ENCODE data around the gene SLC39A9.
"Not testable (repeated sequence)": the region's sequence is repeated elsewhere in the genome, so short reads cannot be mapped to it uniquely, and the experiment has no call there.

The SLC39A9 gene

GRCh38 chr14:69368381-69368780 is 30.1 kb upstream of the SLC39A9 start:
- DNase-seq, result no peak

- no peak for DNase-seq
These were observed 28.4 kb upstream of the SLC39A9 start for GRCh38 chr14:69370061-69370460.

DNA sequence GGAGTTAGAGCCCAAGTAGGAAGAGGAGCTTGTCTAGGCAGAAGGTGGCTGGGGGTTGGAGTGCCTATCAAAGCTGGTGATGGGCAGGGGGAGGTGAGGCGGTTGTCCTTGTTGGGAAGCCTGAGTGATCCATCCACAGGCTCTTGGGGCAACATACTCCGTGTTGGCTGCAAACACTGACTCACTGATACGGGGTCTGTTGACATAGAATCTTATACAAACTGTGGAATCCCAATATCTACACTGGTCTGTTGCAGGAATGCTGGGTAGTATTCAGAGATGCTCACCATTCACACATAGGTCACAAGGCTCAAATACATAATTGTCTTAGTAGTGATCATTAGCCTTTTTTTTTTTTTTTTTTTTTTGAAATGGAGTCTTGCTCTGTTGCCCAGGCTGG is 26.3 kb upstream of the SLC39A9 start:
- no peak for DNase-seq

DNA sequence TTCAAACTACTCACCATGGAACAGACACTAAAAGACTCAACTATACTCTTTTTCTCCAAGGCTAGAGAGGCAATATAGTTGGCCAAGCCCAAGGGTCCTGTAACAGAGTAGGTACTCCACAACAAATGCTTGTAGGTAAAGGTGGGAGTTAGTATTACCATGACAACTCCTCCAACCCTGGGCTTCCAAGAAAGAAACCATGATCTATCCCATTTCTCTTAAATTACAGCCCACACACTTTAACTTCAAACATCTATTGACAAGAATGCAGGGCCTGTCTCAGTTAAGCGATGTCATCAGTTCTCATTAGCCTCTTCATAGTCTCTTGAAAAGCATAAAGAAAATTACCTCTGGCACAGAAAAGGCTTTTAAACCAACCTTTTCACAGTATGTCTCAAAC is 25.4 kb upstream of the SLC39A9 start:
- no peak for DNase-seq

- no peak for DNase-seq
These were observed 24.3 kb upstream of the SLC39A9 start for GRCh38 chr14:69374235-69374634.

GRCh38 chr14:69375182-69375581 is 23.3 kb upstream of the SLC39A9 start:
- no peak for DNase-seq

GRCh38 chr14:69375722-69376121 is 22.8 kb upstream of the SLC39A9 start:
- DNase-seq, result no peak

GRCh38 chr14:69376439-69376838 is 22.1 kb upstream of the SLC39A9 start:
- DNase-seq, result peak; percentile 20

- no peak for DNase-seq
These were observed 20.2 kb upstream of the SLC39A9 start for GRCh38 chr14:69378274-69378673.

DNA sequence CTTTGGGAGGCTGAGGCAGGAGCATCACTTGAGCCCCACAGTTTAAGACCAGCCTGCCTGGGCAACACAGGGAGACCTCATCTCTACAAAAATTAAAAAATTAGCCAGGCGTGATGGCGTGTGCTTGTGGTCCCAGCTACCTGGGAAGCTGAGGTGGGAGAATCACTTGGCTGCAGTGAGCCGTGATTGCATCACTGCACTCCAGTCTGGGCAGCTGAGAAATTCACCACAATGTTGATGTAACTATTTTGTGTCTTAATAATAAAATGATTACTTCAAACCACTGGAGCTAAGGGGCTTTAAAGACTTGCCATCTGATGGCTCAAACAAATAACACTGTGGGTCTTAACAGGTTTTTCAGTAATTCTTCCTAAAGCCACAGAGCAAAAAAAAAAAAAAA is 11.2 kb upstream of the SLC39A9 start:
- DNase-seq, result no peak

GRCh38 chr14:69391400-69391799 is 7.1 kb upstream of the SLC39A9 start:
- DNase-seq, result peak; percentile 16

DNA sequence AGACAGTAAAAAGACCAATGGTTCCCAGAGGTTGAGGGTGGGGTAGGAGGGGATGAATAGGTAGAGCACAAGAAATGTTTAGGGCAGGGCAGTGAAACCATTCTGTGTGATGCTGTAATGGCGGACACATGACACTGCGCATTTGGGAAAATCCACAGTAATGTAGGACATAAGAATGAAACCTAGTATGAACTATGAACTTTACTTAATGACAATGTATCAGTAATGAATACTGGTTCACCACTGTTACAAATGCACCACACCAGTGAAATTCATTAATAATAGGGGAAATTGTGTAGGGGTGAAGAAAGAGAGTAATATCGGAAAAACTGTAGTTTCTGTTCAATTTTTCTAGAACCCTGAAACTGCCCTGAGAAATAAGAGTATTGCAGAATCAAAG is 6.0 kb upstream of the SLC39A9 start:
- DNase-seq, result no peak

DNA sequence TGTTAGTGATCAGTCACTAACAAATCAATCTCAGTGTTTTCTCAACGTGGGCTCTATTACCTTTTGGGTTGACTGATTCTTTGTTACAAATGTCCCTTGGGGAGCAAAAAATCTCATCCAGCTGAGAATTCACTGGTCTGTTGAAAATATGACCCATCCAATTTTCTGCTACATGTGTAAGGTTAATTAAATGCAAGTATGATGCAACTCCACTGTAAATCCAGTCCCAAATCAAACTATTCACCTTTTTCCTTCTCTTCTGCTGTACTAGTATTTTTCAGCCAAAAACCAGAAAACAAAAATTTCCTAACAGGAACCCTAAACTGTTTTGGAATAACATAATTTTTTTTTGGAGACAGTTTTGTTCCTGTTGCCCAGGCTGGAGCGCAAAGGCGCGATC is 2.6 kb upstream of the SLC39A9 start:
- peak; percentile 14 for DNase-seq

GRCh38 chr14:69398818-69399210 is 322 bp downstream of the SLC39A9 start:
- no peak for DNase-seq

DNA sequence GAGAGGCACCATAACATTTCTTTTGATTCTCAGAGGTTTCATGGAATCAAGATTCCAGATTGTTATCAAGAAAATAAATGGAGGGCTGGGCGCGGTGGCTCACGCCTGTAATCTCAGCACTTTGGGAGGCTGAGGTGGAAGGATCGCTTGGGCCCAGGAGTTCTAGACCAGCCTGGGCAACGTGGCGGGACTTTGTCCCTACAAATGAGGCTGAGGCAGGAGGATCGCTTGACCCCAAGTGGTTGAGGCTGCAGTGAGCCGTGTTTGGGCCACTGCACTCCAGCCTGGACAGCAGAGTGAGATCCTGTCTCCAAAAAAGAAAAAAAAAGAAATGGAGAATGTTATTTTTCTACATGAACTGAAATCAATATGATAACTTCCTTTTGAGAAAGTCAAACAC is 1.3 kb downstream of the SLC39A9 start:
- DNase-seq, result no peak

DNA sequence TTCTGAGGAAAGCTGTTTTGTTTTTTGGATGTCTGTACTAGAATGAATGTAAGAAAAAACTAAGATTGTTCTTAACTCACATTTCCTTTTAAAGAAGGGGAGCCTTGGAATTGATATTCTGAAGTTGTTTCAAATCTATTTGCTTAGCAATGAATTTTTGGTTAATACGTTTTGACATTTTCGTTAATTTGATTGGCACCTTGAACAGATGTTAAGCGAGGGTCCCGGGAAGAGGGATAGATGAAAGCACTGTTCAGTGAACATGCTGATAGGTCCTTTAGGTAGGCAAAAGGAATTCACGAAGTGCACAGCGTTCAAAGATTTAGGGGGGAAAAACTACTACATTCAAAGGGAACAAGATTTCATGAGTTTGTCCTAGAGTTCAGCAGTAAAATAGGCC is 1.7 kb downstream of the SLC39A9 start:
- no peak for DNase-seq

DNA sequence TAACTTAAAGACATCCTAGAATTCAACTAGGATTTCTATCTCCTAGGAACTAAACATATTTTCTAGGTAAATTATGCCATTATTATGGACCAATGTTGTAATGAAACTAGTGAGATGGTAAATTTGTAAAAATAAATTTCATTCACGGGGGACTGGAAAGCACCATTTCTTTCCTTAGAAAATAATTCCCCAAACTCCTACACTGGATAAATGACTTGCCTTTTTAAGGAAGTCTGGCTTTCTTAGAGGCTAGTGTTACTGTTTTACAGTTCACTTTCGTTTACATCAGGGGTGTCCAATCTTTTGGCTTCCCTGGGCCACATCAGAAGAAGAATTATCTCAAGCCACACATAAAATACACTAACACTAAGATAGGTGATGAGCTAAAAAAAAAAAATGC is 3.3 kb downstream of the SLC39A9 start:
- no peak for DNase-seq

DNA sequence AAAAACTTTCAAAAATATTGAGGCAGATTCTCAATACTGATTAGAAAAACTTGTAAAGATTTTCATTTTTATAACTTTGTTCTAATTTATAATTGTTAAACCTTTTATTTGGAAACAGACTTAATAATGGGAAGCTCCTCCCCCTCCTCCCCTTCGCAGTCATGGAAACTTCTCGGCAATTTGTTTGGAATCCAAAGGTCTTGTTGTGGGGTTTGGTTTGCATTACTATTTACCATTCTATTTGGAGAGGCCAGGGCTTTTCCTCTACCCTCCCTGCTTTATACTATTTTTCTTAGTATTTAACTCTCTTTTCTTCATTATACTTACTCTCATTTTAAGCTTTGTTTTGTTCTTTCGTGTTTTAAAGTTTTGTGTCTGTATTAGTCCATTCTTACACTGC is 6.0 kb downstream of the SLC39A9 start:
- no peak for DNase-seq

DNA sequence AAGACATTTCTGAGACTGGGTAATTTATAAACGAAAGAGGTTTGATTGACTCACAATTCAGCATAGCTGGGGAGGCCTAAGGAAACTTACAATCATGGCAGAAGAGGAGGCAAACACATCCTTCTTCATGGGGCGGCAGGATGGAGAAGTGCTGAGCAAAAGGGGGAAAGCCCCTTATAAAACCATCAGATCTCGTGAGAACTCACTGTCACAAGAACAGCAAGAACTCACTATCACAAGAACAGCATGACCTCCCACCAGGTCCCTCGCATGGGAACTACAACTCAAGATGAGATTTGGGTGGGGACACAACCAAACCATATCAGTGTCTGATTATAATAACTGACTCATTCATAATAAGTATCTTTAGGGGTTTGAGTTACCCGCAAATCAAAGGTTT is 6.4 kb downstream of the SLC39A9 start:
- DNase-seq, result no peak

DNA sequence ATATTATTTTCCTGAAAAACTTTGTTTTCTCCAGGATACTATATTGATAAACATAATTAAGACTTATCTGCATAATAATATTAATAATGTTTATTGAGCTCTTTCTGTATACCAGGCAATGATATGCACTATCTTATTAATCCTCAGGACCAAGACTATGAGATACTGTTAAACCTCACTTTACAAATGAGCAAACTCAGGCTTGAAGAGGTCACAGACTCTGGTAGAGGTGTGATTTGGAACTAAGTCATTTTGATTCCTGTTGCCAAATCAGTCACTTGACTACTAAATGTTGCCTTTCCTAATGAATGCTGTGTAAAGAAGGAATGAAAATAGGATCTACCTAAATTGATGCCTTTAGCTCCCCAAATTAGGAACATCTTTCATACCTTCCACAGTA is 7.3 kb downstream of the SLC39A9 start:
- DNase-seq, result no peak

DNA sequence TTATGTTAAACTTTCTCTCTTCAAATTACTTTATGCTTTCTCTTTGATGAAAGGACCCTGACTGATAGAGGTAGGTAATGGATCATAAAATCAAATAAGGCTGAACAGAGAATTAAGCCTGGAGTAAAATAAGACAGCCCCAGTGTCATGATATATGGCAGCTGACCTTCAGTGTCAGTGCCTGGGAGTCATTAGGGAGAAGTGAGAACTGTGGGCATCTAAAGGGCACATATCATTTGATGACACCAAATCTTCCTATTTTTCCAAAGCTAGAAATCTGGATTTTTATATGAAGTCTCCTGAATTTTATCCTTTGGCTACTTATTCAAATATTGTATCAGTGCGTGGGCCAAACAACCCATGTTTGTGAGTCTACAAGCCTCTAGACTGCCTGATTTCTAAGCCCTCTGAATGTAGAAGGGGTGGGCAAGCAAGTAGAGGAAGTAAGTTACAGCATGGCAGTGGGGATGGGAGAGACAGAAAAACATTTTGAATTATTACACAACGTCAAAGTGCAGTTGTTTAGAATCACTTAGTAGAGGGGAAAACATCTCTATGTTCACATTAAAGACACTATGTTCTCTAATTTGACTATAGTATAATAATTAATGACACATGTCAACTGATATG is 10.0 kb downstream of the SLC39A9 start:
- no peak for DNase-seq

DNA sequence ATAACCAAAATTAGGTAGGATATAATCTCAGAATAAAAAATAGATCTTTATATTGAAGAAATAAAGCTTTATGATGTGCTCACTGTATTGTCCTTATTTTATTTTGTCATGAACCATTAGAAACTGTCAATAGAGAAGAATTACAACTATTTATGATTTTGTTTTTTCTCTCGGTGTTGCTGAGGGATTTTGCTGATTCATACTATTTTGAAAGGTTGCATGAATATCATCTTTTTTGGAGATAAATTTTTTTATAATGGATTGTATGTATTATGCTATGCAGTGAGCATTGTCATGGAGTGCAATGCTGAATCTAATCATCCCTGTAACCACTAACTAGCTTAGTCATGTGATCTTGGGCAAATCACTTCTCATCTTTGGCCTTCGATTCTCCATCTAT is 15.0 kb downstream of the SLC39A9 start:
- no peak for DNase-seq

DNA sequence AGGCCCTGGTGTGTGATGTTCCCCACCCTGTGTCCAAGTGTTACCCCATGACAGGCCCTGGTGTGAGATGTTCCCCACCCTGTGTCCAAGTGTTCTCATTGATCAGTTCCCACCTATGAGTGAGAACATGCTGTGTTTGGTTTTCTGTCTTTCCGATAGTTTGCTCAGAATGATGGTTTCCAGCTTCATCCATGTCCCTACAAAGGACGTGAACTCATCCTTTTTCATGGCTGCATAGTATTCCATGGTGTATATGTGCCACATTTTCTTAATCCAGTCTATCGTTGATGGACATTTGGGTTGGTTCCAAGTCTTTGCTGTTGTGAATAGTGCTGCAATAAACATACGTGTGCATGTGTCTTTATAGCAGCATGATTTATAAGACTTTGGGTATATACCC is 17.6 kb downstream of the SLC39A9 start:
- DNase-seq, result not testable (repeated sequence)

DNA sequence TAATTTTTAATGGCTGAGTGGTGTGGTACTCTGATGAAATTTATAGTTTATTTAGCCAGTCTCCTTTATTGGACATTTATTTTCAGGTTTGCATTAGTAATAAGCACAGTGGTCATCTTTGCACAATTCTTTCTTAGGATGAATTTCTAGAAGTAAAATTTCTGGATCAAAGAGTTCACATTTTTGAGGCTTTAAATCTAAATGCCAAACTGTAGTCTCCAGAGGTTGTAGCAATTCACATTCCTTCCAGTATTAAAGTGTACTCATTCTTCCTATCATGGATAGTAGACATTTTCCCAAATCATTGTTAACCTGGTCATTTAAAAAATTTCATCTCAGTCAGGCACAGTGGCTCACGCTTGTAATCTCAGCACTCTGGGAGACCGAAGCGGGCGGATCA is 24.8 kb downstream of the SLC39A9 start:
- peak; percentile 33 for DNase-seq

GRCh38 chr14:69424149-69424923 is 25.8 kb downstream of the SLC39A9 start:
- DNase-seq, result peak; percentile 14

Data from fibroblast of skin of abdomen (primary cell).